K562 (cell line): ENCODE measurements around the gene TUBD1.
"Not testable (repeated sequence)": the region's sequence is repeated elsewhere in the genome, so short reads cannot be mapped to it uniquely, and the experiment has no call there.

Source experiments
- CUX1 ChIP-seq: fragments of 200-800 bp; sonication (Bioruptor generic); IDR thresholded peaks from 2 replicates; pipeline ENCODE4 v1.6.1; 2016; ENCODE audit warnings: missing genetic modification characterization, missing compliant biosample characterization
- EP300 ChIP-seq: IDR thresholded peaks from 2 replicates; pipeline ENCODE4 v1.6.1; 2012; ENCODE audit warnings: low read length, improper control_type of control experiment
- KLF6 ChIP-seq: fragments of 250-450 bp; sonication (Bioruptor Pico); IDR thresholded peaks from 2 replicates; pipeline ENCODE4 v1.4.0; 2020; ENCODE audit warnings: mild to moderate bottlenecking, moderate library complexity, borderline replicate concordance
- ZFX ChIP-seq: sonication (generic); formaldehyde crosslinking; IDR thresholded peaks from 2 replicates; pipeline ENCODE4 v1.8.0; 2022; ENCODE audit warnings: mild to moderate bottlenecking, missing genetic modification reagents, moderate library complexity
- ZNF766 ChIP-seq: fragments of 200-800 bp; sonication (Bioruptor generic); conservative IDR thresholded peaks from 2 replicates; pipeline ENCODE4 v1.6.1; 2016; ENCODE audit warnings: missing genetic modification characterization, missing compliant biosample characterization
- TF ChIP-seq, protein P1 (sequence below), 2 experiments: fragments of 450-650 bp; formaldehyde crosslinking in 1 of 2; IDR thresholded peaks; 2 replicates each; pipeline versions ENCODE4 v1.4.0 to v1.6.1; 2014 to 2020; ENCODE audit warnings: mild to moderate bottlenecking in 2 of 2, borderline replicate concordance in 1 of 2, low read depth in 1 of 2

DNA sequence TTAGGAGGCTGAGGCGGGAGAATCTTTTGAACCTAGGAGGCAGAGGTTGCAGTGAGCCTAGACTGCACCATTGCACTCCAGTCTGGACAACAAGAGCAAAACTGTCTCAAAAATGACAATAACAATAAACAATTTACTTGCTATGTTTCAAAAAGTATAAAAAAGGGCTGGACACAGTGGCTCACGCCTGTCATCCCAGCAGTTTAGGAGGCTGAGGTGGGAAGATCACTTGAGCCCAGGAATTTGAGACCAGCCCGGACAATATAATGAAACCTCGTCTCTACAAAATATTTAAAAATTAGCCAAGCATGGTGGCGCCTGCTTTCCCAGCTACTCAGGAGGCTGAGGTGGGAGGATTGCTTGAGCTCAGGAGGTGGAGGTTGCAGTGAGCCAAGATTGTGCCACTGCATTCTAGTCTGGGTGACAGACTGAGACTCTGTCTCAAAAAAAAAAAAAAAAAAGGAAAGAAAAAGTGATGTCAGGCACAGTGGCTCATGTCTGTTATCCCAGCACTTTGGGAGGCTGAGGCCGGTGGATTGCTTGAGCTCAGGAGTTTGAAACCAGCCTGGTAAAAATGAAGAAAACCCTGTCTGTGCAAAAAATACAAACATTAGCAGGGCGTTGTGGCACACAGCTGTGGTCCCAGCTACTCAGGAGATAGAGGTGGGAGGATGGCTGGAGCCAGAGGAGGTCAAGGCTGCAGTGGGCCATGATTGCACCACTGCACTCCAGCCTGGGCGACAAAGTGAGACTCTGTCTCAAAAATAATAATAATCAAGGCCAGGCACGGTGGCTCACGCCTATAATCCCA, 38.6 kb downstream of the TUBD1 start:
- TF ChIP-seq, protein P1, sequence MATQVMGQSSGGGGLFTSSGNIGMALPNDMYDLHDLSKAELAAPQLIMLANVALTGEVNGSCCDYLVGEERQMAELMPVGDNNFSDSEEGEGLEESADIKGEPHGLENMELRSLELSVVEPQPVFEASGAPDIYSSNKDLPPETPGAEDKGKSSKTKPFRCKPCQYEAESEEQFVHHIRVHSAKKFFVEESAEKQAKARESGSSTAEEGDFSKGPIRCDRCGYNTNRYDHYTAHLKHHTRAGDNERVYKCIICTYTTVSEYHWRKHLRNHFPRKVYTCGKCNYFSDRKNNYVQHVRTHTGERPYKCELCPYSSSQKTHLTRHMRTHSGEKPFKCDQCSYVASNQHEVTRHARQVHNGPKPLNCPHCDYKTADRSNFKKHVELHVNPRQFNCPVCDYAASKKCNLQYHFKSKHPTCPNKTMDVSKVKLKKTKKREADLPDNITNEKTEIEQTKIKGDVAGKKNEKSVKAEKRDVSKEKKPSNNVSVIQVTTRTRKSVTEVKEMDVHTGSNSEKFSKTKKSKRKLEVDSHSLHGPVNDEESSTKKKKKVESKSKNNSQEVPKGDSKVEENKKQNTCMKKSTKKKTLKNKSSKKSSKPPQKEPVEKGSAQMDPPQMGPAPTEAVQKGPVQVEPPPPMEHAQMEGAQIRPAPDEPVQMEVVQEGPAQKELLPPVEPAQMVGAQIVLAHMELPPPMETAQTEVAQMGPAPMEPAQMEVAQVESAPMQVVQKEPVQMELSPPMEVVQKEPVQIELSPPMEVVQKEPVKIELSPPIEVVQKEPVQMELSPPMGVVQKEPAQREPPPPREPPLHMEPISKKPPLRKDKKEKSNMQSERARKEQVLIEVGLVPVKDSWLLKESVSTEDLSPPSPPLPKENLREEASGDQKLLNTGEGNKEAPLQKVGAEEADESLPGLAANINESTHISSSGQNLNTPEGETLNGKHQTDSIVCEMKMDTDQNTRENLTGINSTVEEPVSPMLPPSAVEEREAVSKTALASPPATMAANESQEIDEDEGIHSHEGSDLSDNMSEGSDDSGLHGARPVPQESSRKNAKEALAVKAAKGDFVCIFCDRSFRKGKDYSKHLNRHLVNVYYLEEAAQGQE (IDR thresholded peaks at IDR 0.05; ENCODE audit: borderline replicate concordance) = not testable (repeated sequence)
- TF ChIP-seq, protein P1 (CRISPR knock-in tag; IDR thresholded peaks at IDR 0.05; ENCODE audit: low read depth) = not testable (repeated sequence)
- TF ChIP-seq ZFX (CRISPR knock-in tag); KLF6 (CRISPR knock-in tag); ZNF766 (CRISPR knock-in tag); CUX1 (CRISPR knock-in tag); EP300: not testable (repeated sequence)
